Activated CD4-positive, CD25-positive, alpha-beta regulatory T cell treated with anti-CD3 and anti-CD28 coated beads, Interleukin-2, amount 50 U/mL, for 72 hours (primary cell): ENCODE data around the gene PPARA.

ENCODE experiments used
- DNase-seq: peaks from one replicate; pipeline ENCODE4 v3.0.0; 2021

The PPARA gene

DNA sequence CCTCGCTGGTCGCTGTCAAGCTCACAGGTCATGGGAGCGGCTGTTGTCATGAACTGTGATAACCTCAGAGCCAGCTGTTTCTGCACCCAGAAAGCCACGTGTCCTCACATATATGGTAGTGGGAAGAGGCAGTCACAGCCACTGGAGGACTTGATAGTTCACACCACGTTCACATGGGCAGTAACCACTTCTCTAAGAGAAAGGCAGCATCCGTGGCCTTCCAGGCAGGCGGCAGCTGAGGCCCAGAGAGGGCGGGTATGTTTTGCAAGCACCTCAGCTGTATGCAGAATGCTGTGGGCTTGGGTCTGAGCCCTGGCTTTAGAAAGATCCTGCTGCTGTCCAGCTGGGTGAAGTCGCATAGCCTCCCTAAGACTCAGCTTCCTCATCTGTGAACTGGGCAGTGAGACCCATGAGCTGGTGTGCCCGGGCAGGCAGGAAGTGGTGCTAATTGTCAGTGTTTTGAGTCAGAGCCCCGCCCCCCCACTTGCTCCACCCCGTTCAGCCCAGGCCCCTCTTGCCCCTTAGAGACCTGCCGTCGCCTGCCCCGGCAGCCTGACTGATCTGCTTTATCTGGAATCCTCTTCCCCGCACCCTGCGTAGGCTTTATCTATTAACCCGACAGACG lies 130.8 kb downstream of the PPARA start:
- DNase-seq: no peak

DNA sequence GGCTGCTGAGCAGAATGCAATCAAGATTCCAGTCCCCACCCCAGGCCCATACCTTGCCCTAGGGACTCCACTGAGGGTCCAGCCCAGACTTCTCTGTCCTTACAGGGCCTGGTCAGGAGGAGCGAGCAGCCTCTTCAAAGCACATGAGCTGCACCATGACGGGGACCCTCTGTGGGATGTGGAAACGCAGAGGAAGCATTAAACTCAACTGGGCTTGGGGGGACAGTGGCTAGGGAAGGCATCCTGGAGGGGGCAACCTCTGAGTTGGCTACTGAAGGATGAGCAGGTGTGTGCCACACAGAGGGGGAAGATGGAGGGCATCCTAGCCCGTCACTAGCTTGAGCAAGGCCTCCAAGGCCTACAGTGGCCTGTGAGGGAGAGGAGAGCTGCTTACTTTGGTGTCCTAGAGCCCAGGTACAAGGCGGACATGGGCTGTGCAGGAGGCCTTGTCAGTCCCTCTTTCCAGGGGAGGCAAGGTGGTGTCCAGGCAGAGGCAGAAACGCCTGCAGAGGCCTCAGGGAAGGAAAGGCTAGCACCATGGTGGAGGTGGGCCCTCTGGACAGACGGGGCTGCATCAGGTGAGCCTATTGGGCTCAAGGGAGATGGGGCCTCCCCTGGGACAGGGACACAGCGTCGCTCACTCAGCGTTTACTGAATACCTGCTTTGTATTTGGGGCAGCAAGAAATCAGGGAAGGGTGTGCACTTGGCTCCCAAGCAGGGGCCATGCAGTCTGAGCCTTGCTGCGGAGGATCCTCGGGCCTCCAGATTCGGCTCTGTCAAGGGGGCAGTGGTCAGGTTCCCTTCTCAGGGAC lies 131.7 kb downstream of the PPARA start:
- DNase-seq: no peak

DNA sequence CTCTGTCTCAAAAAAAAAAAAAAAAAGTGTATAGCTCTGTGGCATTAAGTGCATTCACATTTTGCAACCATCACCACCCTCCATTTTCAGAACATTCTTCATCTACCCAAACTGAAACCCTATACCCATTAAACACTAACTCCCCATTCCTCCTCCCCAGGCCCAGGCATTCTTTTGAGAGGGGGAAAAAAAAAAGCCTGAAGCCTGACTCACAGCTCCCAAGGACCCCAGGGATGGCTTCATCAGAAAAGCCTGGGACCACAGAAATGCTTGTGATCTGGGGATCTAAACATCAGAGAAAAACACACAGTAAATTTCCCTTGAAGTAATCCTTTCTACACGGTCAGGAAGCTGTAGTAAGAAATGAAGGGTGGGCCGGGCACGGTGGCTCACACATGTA lies 135.7 kb downstream of the PPARA start:
- DNase-seq: no peak

DNA sequence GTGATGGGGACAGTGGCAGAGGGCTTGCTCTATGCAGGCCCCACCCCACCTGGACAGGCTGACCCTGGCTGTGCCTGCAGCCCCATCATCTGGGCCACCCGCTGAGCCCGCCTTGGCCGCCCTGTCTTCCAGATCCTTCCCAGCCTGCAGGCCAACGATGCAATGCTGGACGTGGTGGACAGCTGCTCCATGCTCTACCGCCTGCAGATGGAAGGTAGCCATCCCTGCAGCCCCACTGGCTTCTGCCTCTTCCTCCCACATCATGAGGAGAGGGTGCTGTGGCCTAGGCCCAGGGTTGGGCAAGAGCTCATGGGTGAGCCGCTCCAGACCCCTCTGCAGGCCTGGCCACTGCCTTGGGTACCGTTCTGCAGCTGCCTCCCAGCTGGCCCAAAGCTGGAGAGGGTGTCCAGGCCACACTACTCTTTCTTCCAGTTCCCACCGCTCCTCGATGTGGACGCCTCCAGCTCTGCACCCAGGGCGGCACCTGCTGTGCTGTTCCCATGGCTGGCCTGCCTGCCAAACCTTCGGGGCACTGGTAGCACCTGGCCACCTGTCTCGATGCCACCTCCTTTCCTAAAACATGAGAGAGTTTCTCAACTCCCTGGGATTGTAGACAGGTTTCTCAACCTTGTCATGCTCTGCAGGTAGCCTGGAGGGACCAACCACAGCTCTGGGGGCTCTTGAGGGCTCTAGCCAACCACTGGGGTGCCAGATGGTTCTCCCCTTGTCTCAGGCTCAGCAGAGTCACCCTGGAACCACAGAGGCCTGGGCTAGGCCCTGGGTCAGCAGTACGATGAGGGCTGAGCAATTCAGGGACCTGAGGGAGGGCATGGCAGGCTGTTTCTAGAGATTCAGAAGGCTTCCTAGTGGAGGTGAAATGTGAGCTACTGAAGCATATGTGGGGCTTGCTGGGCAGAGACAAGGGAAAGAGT lies 136.9 kb downstream of the PPARA start:
- DNase-seq: no peak

DNA sequence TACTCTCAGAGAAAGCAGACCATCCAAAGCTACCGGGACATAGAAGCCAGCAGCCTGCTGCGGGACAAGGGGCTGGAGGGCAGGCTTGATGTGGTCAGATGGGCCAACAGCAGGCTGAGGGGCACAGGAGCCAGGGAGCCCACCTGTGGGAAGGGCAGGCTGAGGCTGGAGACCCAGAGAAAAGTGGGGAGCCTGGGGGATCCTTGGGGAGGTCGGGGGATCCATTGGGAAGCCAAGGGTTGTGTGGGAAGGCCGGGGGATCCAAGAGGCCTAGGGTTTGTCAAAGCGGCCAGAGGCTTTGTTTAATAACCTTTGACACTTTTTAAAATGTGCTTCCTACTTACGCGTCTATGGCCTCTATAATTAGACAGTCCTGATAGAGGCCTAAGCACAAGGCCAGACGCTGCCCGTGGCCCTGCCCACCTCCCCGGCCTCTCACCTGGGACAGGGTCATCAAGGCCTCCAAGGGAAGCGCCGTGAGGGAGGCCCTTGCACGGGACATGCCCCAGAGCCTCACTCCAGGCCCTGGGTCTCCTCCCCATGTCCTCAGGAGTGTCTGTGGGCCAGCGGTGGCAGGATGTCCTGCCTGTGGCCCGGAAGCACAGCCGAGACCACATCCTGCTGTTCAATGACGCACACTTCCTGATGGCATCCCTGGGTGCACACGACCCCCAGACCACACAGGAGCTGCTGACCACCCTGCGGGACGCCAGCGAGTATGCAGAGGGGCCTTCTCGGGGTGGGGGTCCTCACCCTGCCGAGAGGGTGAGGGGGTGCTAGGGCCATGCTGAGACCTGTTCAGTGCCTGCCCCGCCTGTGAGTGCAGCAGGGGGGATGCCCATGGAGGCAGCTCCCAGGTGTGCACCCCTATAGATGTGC lies 137.8 kb downstream of the PPARA start:
- DNase-seq: peak; percentile 42

DNA sequence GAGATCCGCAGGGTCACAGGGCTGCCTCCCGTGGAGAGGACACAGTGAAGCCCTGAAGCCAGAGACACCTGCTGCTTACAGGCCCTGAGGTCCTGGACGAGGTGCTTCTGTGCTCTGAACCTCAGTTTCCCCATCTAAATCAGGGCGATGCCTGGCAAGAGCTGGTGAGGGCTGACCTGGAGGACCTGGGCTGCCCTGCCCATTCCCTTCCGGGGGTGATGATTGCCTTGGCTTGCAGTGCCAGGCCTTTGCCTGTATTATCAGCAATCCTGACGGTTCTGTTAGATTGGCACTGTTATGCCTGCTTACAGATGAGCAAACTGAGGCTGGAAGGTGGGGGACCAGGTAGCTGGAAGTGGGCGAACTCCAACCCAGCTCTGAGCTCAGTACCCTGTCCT lies 138.5 kb downstream of the PPARA start:
- DNase-seq: no peak

DNA sequence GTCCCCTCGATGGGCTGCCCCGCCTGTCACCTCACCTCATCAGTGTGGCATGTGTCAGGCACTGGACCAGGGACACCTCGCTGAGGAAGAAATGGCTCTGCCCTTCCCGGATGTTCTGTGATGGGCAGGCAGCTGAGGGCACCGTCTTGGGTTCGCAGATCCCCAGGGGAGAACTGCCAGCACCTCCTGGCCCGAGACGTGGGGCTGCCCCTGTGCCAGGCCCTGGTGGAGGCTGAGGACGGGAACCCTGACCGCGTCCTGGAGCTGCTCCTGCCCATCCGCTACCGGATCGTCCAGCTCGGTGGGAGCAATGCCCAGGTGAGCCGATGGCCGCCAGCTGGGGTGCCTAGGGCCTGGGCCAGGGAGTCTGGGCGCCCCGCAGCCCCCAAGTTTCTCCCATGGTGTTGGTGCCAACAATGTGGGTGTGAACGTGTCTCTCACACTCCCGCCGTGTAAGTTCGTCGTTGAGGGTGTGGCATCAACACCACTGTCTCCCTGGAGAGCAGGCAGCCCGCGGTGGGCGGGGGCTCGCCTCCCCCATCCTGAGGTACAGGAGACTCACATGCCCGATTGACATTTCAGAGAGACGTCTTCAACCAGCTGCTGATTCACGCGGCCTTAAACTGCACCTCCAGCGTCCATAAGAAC lies 139.0 kb downstream of the PPARA start:
- no peak for DNase-seq

DNA sequence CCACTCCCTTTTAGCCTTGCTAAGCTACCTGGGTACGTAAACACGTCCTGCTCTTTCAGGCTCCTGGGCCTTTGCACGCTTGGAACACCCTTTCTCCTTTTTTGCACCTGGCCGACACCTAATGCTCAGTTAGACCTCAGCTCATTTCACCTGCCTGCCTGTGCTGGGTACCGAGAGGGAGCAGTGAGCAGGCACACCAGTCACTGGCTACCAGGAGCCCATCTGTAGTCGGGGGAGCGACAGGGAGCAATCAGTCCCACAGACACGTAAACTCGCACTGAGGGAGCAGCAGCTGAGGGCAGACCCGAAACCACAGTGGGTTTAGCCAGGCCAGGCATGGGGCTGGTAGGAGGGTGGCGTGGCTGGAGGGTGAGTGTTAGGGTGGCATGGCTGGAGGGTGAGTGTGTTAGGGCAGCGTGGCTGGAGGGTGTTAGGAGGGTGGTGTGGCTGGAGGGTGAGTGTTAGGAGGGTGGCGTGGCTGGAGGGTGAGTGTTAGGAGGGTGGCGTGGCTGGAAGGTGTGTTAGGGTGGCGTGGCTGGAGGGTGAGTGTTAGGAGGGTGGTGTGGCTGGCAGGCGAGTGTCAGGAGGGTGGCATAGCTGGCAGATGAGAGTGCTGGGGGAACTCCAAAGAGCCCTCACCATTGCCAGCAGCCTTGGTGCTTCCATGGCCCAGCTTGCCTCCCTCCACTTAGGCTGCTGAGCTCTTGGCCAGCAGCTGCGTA lies 140.0 kb downstream of the PPARA start:
- no peak for DNase-seq

DNA sequence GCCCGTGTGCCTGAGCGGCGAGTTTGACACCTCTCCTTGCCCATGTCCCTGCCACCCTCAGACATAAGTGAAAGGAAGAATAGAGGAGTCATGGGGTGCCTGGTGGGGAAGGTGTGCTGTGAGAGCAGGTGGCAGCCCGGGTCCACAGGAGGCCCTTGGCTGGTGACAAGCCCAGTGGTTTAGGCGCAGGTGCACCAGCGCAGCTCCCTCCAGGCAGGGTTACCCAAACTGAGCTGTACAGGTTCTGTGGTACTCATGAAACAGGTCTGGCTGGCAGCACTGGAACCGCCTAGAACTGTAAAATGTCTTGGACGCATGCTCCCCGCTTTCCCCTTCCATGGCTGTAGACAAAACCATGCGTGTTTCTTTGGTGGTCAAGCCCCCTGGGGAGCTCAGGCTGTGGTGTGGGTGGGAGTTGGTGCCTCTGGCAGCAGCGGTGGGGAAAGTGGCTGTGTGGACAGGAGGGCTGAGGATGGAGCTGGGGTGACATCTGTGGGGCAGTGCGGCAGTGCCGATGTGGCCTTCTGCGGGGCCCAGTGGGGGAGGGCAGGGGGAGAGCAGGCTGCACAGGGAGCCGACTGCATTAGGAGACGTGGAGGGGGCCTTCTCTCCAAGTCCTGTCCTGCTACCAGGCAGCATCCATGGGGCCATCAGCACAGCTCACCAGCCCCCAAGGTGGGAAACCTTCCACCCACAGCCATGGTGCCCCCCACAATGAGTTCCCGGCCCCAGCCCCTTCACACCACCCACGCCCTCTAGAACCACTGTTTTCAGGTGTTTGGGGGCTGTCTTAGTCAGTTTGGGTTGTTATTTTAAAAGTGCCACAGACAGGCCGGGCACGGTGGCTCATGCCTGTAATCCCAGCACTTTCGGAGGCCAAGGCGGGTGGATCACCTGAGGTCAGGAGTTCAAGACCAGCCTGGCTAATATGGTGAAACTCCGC lies 140.8 kb downstream of the PPARA start:
- DNase-seq: no peak

DNA sequence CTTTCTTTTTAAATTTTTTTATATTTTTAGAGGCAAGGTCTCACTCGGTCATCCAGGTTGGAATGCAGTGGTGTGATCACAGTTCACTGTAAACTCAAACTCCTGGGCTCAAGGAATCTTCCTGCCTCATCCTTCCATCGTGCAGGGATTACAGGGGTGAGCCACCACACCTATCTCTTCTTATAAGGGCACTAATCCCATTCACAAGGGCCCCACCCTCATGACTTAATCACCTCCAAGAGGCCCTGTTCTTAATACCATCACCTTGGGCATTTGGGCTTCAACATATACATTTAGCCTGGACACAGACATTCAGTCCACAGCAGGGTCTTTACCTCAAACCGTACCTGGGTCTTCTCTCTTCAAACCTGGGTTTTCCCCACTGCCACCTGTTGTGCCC lies 141.8 kb downstream of the PPARA start:
- no peak for DNase-seq

DNA sequence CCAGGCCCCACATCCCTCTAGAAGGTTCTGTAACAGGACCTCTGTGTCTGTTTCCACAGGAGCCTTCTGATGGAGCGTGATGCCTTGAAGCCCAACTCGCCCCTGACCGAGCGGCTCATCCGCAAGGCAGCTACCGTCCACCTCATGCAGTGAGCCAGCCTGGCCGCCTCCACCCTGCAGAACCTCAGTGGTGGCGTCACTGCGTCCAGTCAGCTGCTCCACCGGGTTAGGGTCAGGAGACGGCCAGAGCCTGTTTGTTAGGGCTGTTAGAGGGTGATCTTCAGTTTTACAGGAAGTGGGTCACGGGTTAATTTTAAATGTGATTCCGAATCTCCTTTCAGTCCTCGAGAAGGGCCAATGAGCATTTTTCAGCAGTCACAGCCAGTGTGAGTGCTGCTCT lies 142.4 kb downstream of the PPARA start:
- DNase-seq: no peak
